ENCODE results near the gene WNT1. TPM values are rescaled to one million over a fixed set of nuclear protein-coding genes. Genes with fewer than 3 reads are reported as not detected.

The WNT1 gene
- total RNA-seq, 1 donor from 2014 or later: not detected

DNA sequence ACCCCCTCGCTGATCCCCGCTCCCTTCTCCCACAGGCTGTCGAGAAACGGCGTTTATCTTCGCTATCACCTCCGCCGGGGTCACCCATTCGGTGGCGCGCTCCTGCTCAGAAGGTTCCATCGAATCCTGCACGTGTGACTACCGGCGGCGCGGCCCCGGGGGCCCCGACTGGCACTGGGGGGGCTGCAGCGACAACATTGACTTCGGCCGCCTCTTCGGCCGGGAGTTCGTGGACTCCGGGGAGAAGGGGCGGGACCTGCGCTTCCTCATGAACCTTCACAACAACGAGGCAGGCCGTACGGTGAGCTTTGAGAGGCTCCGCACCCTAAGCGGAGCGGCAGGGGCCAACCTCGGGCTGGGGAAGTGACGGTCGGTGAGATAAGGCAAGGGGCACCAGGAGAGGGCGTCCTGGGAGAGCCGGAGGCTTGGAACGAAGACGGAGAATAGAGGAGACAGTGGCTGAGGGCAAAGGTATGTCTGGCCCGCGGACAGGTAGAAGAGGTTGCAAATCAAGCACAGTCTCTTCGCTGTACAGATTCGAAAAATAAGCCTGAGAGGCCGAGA is 2.3 kb downstream of the WNT1 start:
- peaks cover 55% of the 10 kb centered on the region for H3K4me1 Mint-ChIP-seq
- peaks cover 2% of the 10 kb centered on the region for H3K36me3 Mint-ChIP-seq (ENCODE audit: low read depth)
- DNase-seq: peak; percentile 77
- peak overlapping the region; percentile 73 for H3K4me3 Mint-ChIP-seq
- H3K27ac Mint-ChIP-seq: peak overlapping the region; percentile 21
- intact Hi-C loops (cut with micrococcal nuclease): loop anchor here (1.0 to 5.0 kb wide), 3 partner anchors 9 to 978 kb away; partner anchors contain the start of genes COL2A1 and WNT10B
- H3K27me3 Mint-ChIP-seq: peaks cover 87% of the 10 kb centered on the region
- no peaks in the 10 kb centered on the region for H3K9me3 Mint-ChIP-seq

DNA sequence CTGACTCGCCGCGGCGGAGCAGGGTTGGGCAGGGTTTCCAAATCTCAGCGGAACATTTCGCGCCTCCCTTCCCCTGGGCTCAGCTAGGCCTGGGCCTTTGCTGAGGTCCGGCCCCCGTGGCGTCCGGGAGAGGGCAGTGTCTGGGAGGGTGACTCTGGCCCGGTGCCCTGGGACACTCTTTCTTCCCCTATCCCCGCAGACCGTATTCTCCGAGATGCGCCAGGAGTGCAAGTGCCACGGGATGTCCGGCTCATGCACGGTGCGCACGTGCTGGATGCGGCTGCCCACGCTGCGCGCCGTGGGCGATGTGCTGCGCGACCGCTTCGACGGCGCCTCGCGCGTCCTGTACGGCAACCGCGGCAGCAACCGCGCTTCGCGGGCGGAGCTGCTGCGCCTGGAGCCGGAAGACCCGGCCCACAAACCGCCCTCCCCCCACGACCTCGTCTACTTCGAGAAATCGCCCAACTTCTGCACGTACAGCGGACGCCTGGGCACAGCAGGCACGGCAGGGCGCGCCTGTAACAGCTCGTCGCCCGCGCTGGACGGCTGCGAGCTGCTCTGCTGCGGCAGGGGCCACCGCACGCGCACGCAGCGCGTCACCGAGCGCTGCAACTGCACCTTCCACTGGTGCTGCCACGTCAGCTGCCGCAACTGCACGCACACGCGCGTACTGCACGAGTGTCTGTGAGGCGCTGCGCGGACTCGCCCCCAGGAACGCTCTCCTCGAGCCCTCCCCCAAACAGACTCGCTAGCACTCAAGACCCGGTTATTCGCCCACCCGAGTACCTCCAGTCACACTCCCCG is 3.0 kb downstream of the WNT1 start:
- no peaks in the 10 kb centered on the region for H3K9me3 Mint-ChIP-seq
- H3K27me3 Mint-ChIP-seq: peaks cover 87% of the 10 kb centered on the region
- H3K27ac Mint-ChIP-seq: peak overlapping the region; percentile 58
- intact Hi-C loops (cut with micrococcal nuclease): loop anchor here (1.0 to 5.0 kb wide), 3 partner anchors 10 to 979 kb away; partner anchors contain the start of genes COL2A1 and WNT10B
- peak; percentile 86 for DNase-seq
- peak overlapping the region; percentile 73 for H3K4me3 Mint-ChIP-seq
- H3K36me3 Mint-ChIP-seq (ENCODE audit: low read depth): peaks cover 2% of the 10 kb centered on the region
- peaks cover 55% of the 10 kb centered on the region for H3K4me1 Mint-ChIP-seq

GRCh38 chr12:48981757-48982157 is 3.6 kb downstream of the WNT1 start:
- no peaks in the 10 kb centered on the region for H3K9me3 Mint-ChIP-seq
- peaks cover 2% of the 10 kb centered on the region for H3K36me3 Mint-ChIP-seq (ENCODE audit: low read depth)
- peak overlapping the region; percentile 73 for H3K4me3 Mint-ChIP-seq
- H3K4me1 Mint-ChIP-seq: peaks cover 53% of the 10 kb centered on the region
- H3K27me3 Mint-ChIP-seq: peaks cover 85% of the 10 kb centered on the region
- no peak for DNase-seq
- intact Hi-C loops (cut with micrococcal nuclease): loop anchor here (5.0 kb wide), 1 partner anchor 979 kb away; the partner anchor contains the start of gene COL2A1
- H3K27ac Mint-ChIP-seq: peak overlapping the region; percentile 58

DNA sequence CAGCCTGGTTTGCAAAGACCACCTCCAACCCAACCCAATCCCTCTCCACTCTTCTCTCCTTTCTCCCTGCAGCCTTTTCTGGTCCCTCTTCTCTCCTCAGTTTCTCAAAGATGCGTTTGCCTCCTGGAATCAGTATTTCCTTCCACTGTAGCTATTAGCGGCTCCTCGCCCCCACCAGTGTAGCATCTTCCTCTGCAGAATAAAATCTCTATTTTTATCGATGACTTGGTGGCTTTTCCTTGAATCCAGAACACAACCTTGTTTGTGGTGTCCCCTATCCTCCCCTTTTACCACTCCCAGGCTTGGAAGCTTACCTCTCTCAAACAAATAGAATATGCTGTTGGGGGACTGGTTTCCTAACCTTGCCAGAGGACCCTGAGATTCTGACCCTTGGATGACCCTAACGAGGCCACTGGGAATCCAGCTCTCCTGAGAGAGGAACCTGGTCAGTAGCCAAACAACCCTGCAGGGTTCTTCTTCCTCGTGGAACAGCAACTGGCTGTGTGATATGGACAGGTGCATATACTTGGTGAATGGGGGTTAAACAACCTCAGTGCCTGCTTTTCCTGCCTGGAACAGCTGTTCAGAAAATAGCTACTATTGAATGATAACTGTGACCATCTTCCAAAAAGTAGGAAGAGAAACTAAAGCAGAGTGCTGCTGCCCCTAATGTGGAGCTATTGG is 4.4 kb downstream of the WNT1 start:
- Mint-ChIP-seq H3K9me3 (no peaks in the 10 kb centered on the region), H3K27me3 (peaks cover 84% of the 10 kb centered on the region), H3K27ac (no peak overlapping the region), H3K36me3 (ENCODE audit: low read depth) (peaks cover 2% of the 10 kb centered on the region), H3K4me3 (peak overlapping the region; percentile 73), H3K4me1 (peaks cover 45% of the 10 kb centered on the region)
- intact Hi-C loops (cut with micrococcal nuclease): loop anchor here (5.0 kb wide), 1 partner anchor 980 kb away; the partner anchor contains the start of gene COL2A1
- DNase-seq: peak; percentile 55

DNA sequence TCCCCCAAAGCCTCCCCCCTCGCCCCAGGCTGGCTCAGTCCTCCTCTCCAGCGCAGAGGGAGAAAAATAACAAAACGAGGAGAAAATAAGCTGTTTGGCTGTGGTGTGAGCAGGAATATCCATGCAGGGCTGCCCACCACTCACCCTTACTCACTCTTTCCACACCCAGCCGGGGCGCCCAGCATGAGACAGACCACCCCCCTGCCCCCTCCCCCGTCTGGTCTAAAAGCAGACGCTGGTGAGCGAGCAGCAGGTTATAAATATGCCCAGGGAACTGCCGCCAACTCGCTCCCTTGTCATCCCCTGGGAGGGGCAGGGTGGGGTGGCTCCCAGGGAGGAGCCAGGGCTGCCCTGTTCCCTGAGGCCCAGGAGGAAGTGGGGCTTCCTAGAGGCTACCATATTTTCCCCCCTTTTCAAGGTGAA is 7.4 kb downstream of the WNT1 start:
- Mint-ChIP-seq H3K36me3 (ENCODE audit: low read depth) (no peaks in the 10 kb centered on the region), H3K4me1 (peaks cover 27% of the 10 kb centered on the region), H3K27ac (no peak overlapping the region), H3K9me3 (no peaks in the 10 kb centered on the region), H3K27me3 (peaks cover 80% of the 10 kb centered on the region), H3K4me3 (no peak overlapping the region)
- intact Hi-C loops (cut with micrococcal nuclease): no loop called here
- DNase-seq: no peak

- intact Hi-C loops (cut with micrococcal nuclease): no loop called here
- H3K4me1 Mint-ChIP-seq: peaks cover 23% of the 10 kb centered on the region
- no peaks in the 10 kb centered on the region for H3K9me3 Mint-ChIP-seq
- no peak overlapping the region for H3K27ac Mint-ChIP-seq
- no peaks in the 10 kb centered on the region for H3K36me3 Mint-ChIP-seq (ENCODE audit: low read depth)
- no peak overlapping the region for H3K4me3 Mint-ChIP-seq
- peaks cover 80% of the 10 kb centered on the region for H3K27me3 Mint-ChIP-seq
- DNase-seq: no peak
Measured at GRCh38 chr12:48985901-48986300, 7.8 kb downstream of the WNT1 start.

DNA sequence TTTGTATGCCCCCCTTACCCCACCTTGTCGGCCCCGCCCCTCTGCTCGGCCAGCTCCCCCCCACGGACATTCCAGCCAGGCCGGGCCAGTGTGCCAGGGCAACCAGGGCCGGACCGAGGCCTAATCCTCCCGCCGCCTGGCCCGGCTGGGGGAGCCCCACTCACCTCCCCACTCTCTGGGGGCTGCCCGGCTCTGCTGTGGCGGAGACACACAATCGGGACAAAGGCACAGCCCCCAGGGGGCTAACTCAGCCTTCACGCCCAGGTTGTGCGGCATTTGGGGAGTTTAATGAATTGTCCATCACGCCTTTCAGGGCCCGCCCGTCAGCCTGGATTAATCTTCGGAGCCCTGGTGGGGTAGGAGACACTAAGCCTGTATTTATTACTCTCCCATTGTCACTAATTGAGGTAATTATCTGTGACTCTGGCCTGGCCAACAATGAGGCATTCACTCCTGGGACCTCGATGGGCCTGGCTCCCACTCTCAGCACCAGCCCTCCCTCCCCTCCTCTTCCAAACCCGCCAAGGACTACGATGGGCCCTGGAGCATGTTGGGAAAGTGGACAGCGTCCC is 8.7 kb downstream of the WNT1 start:
- Mint-ChIP-seq H3K36me3 (ENCODE audit: low read depth) (no peaks in the 10 kb centered on the region), H3K9me3 (no peaks in the 10 kb centered on the region), H3K27ac (no peak overlapping the region), H3K27me3 (peaks cover 74% of the 10 kb centered on the region), H3K4me3 (no peak overlapping the region), H3K4me1 (peaks cover 15% of the 10 kb centered on the region)
- no peak for DNase-seq
- intact Hi-C loops (cut with micrococcal nuclease): no loop called here

DNA sequence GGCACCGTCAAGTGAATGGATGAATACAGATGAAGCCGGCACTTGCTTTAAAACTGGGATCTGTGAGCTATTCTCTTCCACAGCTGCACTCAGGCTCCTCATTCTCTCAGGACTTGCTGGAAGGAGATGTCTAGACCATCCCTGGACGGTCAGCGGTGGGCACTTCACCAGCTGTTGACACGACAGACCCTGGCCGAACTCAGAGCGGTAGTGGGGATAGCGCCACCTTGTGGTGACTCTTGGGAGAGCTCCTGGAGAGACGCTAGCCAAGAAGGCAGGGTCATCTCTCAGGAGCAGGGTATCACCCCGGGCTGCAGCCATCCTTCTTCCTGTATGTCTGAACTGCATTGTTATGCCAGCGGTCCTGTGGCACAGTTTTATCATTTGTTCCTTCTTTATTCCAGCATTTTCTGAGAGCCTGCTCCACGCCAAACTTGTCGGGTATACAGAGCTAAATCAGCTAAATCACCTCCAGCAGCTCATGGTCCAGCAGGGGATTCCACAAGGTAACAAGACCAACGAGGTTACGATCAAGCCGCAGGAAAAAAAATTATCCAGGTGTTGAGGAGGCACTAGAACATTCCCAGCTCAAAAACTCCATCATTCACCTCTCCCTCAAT is 10.0 kb downstream of the WNT1 start:
- no peaks in the 10 kb centered on the region for H3K36me3 Mint-ChIP-seq (ENCODE audit: low read depth)
- intact Hi-C loops (cut with micrococcal nuclease): loop anchor here (1.0 to 2.0 kb wide), 2 partner anchors 9 to 15 kb away; no protein-coding TSS in a partner anchor
- peaks cover 66% of the 10 kb centered on the region for H3K27me3 Mint-ChIP-seq
- no peak overlapping the region for H3K4me3 Mint-ChIP-seq
- peak; percentile 93 for DNase-seq
- no peaks in the 10 kb centered on the region for H3K9me3 Mint-ChIP-seq
- no peak overlapping the region for H3K27ac Mint-ChIP-seq
- H3K4me1 Mint-ChIP-seq: peaks cover 7% of the 10 kb centered on the region

- no peaks in the 10 kb centered on the region for H3K36me3 Mint-ChIP-seq (ENCODE audit: low read depth)
- no peaks in the 10 kb centered on the region for H3K9me3 Mint-ChIP-seq
- intact Hi-C loops (cut with micrococcal nuclease): no loop called here
- H3K4me3 Mint-ChIP-seq: no peak overlapping the region
- H3K27me3 Mint-ChIP-seq: peaks cover 62% of the 10 kb centered on the region
- peaks cover 10% of the 10 kb centered on the region for H3K4me1 Mint-ChIP-seq
- H3K27ac Mint-ChIP-seq: no peak overlapping the region
- DNase-seq: no peak
Measured at GRCh38 chr12:48990552-48990951, 12.4 kb downstream of the WNT1 start.

DNA sequence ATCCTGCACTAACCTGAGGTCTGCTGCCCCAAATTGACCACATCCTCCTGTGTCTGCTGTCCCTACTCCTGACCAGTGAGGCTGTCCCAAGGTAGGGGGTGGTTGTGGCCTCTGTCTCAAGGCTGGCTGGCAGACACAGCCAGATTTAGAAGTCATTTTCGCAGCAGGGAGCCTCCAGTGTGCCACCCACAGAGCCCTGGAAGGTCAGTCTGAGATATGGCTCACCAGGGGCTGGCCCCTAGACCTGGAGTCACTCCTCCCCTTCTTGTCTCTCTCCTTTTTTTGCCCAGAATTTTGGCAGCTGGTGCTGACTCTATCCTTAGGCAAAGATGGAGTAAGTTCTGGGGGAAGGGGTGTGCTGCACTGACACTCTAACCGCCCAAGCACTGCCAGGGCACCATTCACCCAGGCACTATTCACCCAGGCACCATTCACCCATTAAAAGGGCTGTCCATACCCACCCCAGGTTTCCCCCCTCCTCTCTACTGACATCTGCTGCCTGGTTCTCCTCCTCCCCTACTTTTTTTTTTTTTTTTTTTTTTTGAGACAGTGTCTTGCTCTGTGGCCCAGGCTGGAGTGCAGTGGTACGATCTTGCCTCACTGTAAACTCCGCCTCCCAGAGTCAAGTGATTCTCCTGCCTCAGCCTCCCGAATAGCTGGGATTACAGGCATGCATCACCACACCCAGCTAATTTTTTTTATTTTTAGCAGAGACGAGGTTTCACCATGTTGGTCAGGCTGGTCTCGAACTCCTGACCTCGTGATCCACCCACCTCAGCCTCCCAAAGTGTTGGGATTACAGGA is 13.3 kb downstream of the WNT1 start:
- no peaks in the 10 kb centered on the region for H3K9me3 Mint-ChIP-seq
- H3K4me3 Mint-ChIP-seq: no peak overlapping the region
- H3K27ac Mint-ChIP-seq: no peak overlapping the region
- no peak for DNase-seq
- H3K4me1 Mint-ChIP-seq: peaks cover 14% of the 10 kb centered on the region
- H3K27me3 Mint-ChIP-seq: peaks cover 60% of the 10 kb centered on the region
- H3K36me3 Mint-ChIP-seq (ENCODE audit: low read depth): no peaks in the 10 kb centered on the region
- intact Hi-C loops (cut with micrococcal nuclease): no loop called here

DNA sequence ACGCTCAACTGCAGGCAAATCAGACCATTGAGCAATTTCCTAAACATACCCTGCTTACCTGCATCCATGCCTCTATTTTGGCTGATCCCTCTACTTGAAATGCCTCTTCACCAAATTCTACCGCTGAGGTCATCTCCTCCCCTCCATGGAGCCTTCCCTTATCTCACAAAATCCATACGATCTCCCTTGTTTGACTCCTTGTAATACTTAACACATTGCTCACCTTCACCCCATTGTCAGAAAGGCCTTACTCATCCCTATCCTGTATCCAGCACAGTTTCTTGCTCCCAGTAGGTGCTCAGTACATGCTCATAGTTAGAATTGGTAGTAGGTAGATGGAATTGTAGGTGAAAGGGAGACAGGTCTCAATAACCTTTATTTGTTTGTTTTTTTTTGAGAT is 15.7 kb downstream of the WNT1 start:
- DNase-seq: no peak
- no peaks in the 10 kb centered on the region for H3K36me3 Mint-ChIP-seq (ENCODE audit: low read depth)
- intact Hi-C loops (cut with micrococcal nuclease): no loop called here
- no peak overlapping the region for H3K27ac Mint-ChIP-seq
- H3K4me3 Mint-ChIP-seq: no peak overlapping the region
- H3K4me1 Mint-ChIP-seq: peaks cover 17% of the 10 kb centered on the region
- no peaks in the 10 kb centered on the region for H3K9me3 Mint-ChIP-seq
- H3K27me3 Mint-ChIP-seq: peaks cover 57% of the 10 kb centered on the region

DNA sequence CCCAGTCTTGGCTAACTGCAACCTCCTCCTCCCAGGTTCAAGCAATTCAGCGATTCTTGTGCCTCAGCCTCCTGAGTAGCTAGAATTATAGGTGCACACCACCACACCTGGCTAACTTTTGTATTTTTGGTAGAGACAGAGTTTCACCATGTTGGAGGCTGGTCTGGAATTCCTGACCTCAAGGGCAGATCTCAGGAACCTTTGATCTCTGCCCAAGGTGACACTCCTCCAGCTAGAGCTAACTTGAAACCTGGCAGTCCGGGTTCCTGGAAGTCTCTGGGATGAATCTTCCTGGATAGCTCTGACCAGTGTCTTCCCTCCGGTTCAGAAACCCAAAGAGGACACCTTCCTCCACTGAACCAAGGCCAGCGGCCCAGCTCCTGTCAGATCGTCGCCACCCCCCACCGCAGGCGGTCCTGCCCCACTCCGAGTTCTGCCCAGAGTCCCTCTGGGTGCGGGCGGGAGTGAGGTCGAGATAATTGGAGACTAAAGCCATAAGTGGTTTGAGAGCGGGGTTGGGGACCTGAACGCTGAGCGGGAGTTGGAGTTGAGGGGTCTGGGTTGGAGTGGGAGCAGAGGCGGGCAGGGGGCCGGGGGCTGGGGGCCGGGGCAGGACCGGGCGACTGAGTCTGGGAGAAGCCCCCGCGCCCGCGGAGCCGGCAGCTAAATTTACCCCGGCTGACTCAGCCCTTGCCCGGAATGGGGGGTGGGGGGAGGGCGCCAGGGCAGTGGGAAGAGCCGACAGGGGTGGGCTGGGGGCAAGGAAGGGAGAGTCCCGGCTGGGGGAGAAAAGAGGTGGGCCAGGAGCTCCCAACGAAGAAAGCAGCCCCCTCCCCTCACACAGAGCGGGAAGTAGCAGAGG is 16.3 kb downstream of the WNT1 start:
- H3K27me3 Mint-ChIP-seq: peaks cover 55% of the 10 kb centered on the region
- no peak overlapping the region for H3K27ac Mint-ChIP-seq
- peaks cover under 1% of the 10 kb centered on the region for H3K36me3 Mint-ChIP-seq (ENCODE audit: low read depth)
- H3K9me3 Mint-ChIP-seq: no peaks in the 10 kb centered on the region
- intact Hi-C loops (cut with micrococcal nuclease): loop anchor here (1.0 to 5.0 kb wide), 2 partner anchors 14 to 67 kb away; partner anchors contain the start of gene FKBP11
- peaks cover 22% of the 10 kb centered on the region for H3K4me1 Mint-ChIP-seq
- H3K4me3 Mint-ChIP-seq: no peak overlapping the region
- no peak for DNase-seq

All from activated CD4-positive, alpha-beta T cell treated with anti-CD3 and anti-CD28 coated beads, Interleukin-2, amount 10 ng/mL, durations not matched to agents 24 days and 14 days (primary cell).